HG03439 (cell line): Measurements from ENCODE around the gene HOXA7.

Experiments
- ATAC-seq: cut with Tn5 transposase; IDR thresholded peaks from one replicate; pipeline ENCODE4 v1.9.1; 2021; ENCODE audit warnings: mild to moderate bottlenecking, moderate library complexity; ENCODE audit not compliant: unreplicated experiment

Gene HOXA7

DNA sequence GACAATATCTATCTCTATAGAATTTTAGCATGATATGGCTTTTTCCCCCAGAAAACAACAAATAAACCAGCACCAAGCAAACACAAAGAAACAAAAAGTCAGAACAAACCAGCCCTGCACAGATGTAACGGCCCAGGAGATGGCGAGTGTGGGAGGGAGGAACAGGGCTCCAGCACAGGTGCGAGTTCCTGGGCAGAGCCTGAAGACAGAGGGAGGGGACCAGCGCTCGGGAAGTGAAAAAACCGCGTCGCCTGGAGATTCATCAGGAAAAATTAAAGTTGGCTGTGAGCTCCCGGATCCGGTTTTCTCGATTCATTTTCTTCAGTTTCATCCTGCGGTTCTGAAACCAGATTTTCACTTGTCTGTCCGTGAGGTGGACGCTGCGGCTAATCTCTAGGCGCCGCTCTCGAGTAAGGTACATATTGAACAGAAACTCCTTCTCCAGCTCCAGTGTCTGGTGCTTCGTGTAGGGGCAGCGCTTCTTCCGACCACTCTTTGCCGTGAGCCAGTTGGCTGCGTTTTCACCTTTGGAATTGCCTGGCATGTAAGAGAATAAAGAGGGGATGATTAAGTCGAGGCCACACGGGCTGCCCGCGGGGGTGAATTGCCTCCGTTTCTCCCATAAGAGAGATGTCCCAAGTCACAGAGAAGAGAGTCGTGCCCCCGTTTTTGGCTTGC, 15.3 kb upstream of the HOXA7 start:
- no peak for ATAC-seq

DNA sequence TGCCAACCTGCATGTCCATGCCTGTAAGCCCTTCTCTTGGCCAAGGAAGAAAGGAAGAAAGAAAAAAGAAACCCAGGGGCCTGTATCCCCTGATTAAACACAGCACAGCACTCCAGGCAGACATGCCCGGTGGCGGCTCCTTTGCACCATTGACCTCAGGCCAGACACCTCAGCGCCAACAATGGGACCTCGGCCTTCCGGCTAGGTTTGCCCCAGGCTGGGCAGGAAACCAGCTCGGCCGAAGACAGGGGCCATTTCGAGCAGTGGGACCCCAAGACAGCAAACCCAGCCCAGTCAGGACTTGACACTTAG, 14.8 kb upstream of the HOXA7 start:
- ATAC-seq, result no peak

- no peak for ATAC-seq
These were observed 14.2 kb upstream of the HOXA7 start for GRCh38 chr7:27170426-27171324.

GRCh38 chr7:27169658-27170425, 13.4 kb upstream of the HOXA7 start:
- no peak for ATAC-seq

- no peak for ATAC-seq
These were observed 11.9 kb upstream of the HOXA7 start for GRCh38 chr7:27168265-27168947.

- no peak for ATAC-seq
These were observed 11.4 kb upstream of the HOXA7 start for GRCh38 chr7:27167916-27168264.

GRCh38 chr7:27166531-27167505, 10.3 kb upstream of the HOXA7 start:
- ATAC-seq, result no peak

DNA sequence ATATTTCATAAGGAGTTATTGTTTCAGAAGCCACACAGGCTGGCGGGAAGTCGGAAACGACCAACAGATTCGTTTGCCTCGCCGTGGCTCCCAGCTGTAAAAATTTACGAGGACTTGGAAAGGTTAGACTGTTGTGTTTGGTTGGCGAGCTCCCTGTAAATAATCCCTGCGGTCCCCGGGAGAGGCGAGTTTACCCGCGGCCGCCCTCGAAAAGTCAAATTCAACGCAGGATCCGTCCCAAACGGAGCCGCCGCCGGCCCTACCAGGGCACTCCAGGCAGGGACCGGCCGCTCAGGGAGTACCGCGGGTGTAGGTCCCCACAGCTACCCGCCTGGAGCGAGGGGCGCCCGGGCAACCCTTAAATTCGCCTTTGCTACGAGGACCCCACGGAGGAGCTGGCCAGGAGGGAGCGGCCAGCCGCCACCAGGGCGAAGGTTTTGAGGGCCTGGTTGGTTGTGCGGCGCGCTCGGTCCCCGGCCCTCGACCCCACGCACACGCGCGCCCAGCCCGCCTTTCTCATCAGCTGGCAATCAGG, 9.6 kb upstream of the HOXA7 start:
- no peak for ATAC-seq

GRCh38 chr7:27165089-27165995, 8.9 kb upstream of the HOXA7 start, which contains the start of gene HOXA9:
TSS of gene HOXA9 (minus strand) at chr7:27165537. CDS start at chr7:27165457, 80 bp downstream.
- no peak for ATAC-seq

DNA sequence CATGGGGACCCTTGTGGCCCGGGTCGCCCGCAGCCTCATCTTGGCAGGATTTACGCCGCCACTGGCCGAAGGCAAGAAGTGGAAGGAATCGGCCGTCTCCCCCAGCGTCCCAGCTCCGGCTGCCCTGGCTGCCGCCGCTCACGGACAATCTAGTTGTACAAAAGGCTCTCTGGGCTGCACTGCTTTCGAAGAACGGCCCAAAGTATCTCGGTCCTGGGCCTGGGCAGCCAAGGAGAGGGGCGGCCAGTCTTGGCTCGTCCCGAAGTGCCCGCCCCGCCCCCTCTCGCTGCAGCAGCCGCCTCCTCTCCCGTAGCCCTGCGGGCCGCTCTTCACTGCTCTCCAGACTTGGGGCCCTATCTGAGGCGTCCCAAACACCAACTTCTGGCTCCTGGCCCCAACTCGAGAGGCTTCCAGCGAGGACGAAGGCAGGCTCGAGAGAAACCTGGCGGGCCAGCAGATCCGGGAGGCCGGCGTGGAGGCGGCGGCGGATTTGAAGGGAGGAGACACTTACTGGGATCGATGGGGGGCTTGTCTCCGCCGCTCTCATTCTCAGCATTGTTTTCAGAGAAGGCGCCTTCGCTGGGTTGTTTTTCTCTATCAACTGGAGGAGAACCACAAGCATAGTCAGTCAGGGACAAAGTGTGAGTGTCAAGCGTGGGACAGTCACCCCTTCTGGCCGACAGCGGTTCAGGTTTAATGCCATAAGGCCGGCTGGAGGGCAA, 8.1 kb upstream of the HOXA7 start:
- no peak for ATAC-seq

DNA sequence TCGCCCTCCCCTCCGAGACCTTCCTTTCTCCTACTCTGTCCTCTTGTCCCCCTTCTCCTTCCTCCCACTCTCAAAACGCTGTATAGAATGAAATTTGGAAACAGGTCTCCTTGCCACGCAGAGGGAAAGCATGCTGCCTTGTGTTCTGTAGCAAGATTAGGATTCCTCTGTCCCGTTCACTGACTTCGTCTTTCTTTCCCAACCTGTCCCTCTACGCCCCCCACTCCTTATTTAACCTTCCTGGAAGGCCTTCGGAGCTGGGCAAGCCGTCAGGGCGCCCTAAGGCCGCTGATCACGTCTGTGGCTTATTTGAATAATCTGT, 7.5 kb upstream of the HOXA7 start:
- no peak for ATAC-seq

DNA sequence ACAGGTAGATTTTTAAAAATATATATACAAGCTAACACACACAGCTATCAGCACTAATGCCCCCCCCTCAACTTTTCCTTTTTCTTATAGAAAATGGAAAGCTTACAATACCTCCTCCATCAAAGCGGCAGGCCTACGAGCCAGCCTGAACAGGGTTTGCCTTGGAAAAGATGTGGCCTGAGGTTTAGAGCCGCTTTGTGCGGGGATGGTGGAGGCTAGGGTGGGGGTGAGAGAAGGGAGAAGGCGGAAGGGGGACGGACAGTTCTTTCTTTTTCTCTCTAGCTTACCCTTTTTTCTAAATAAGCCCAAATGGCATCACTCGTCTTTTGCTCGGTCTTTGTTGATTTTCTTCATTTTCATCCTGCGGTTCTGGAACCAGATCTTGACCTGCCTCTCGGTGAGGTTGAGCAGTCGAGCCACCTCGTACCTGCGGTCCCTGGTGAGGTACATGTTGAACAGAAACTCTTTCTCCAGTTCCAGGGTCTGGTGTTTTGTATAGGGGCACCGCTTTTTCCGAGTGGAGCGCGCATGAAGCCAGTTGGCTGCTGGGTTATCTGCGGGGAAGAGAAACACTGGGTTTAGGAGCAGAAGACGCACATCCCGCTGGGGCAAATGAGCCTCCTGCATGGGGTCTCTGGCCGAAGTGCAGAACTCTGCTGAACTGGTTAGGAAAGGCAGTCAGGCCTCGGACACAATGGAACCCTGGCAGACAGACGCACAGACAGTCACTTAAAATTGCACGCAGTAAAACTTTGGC, 7.0 kb upstream of the HOXA7 start:
- no peak for ATAC-seq

GRCh38 chr7:27162561-27163287, 6.2 kb upstream of the HOXA7 start:
- ATAC-seq, result no peak

DNA sequence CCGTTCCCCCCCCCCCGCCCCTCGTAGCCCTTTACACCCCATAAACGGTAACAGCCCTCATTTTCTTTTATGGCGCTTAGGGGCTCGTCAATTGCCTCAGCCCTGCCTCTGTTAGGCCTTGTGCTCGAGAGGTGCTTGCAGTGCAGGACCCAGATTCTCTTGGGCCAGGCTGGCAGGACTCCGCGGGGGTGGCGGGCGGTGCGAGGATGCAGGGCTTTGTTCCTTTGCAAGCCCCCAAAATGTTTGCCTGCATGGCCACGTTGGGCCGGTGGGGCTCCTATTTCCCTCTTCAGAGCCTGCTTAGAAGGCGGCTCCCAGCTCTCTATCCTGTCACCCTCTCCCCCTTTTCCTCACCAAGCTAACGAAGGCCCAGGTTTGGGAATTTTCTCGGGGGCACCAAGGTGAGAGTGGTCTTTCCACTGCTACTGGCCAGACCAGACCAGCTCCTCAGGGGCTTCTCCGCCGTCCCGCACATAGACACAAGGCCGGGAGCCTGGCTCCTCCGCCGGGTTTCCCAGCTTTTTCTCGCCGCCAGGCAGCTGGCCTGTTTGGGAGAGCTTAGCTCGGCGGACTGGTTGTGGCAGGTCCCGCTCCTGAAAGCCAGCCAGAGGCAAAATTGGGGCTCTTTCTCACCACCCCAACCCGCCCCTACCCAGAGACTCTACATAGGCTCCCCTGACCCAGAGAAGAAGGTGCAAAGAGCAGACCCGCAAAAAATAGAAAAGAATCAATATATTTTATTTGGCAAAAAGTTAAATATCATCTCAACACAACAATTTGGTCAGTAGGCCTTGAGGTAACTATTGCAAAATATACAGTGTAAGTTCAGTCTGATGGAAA, 5.5 kb upstream of the HOXA7 start:
- no peak for ATAC-seq

- ATAC-seq, result peak; percentile 8
These were observed 4.8 kb upstream of the HOXA7 start for GRCh38 chr7:27161214-27161720.
